GM12864 (cell line): Measurements from ENCODE around the gene CAPS2.

Experiments
- DNase-seq: peaks from one replicate; pipeline ENCODE4 v3.0.0-alpha.2; 2011; ENCODE audit warnings: low read depth
- H3K4me3 ChIP-seq: 2 replicates; pipeline ENCODE4 v1.5.1; 2011; ENCODE audit warnings: mild to moderate bottlenecking, low read depth, low read length, control low read depth
- CTCF ChIP-seq: IDR thresholded peaks from 2 replicates; pipeline ENCODE4 v1.5.1; 2011; ENCODE audit warnings: low read depth, mild to moderate bottlenecking, moderate library complexity, low read length, control low read depth, inconsistent platforms; ENCODE audit errors: missing control alignments

The CAPS2 gene

GRCh38 chr12:75308279-75308678 lies 21.8 kb downstream of the CAPS2 start:
- DNase-seq, result no peak
- TF ChIP-seq CTCF, result no peak
- no peak overlapping the region for H3K4me3 ChIP-seq

GRCh38 chr12:75305412-75306332 lies 24.5 kb downstream of the CAPS2 start:
- no peak for DNase-seq
- H3K4me3 ChIP-seq, result no peak overlapping the region
- no peak for TF ChIP-seq CTCF

GRCh38 chr12:75302781-75303180 lies 27.3 kb downstream of the CAPS2 start:
- H3K4me3 ChIP-seq, result no peak overlapping the region
- DNase-seq, result no peak
- no peak for TF ChIP-seq CTCF

- TF ChIP-seq CTCF, result no peak
- H3K4me3 ChIP-seq, result no peak overlapping the region
- no peak for DNase-seq
These were observed 27.9 kb downstream of the CAPS2 start for GRCh38 chr12:75302225-75302624.

- H3K4me3 ChIP-seq, result no peak overlapping the region
- TF ChIP-seq CTCF, result no peak
These were observed 35.3 kb downstream of the CAPS2 start for GRCh38 chr12:75294797-75295196.

GRCh38 chr12:75294336-75294735 lies 35.8 kb downstream of the CAPS2 start:
- no peak for DNase-seq
- H3K4me3 ChIP-seq, result no peak overlapping the region
- TF ChIP-seq CTCF, result no peak

More at GRCh38 chr12:75294797-75295196, 35.3 kb downstream of the CAPS2 start:
- no peak for DNase-seq

GRCh38 chr12:75291014-75291413 lies 39.1 kb downstream of the CAPS2 start:
- H3K4me3 ChIP-seq, result no peak overlapping the region
- no peak for TF ChIP-seq CTCF
- no peak for DNase-seq
